HG03520 (cell line): ENCODE results near the gene CDK19.
"Not testable (repeated sequence)": the region's sequence is repeated elsewhere in the genome, so short reads cannot be mapped to it uniquely, and the experiment has no call there.

Experiments
- ATAC-seq: cut with Tn5 transposase; IDR thresholded peaks from one replicate; pipeline ENCODE4 v1.9.1; 2021; ENCODE audit warnings: mild to moderate bottlenecking, moderate library complexity; ENCODE audit not compliant: unreplicated experiment

CDK19 gene

DNA sequence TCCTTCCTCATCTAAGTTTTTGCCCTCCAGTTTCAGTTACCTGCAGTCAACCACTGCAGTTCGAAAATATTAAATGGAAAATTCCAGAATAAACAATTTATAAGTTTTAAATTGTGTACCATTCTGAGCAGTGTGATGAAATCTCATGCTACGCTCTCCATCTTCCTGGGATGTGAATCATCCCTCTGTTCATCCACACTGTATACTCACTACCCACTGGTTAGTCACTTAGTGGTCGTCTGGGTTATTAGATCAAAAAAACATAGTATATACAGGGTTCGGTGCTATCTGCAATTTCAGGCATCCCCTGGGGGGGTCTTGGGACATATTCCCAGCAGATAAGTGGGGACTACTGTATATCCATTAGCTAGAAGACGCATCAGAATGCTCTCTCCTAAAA is 186.9 kb downstream of the CDK19 start:
- ATAC-seq, result no peak

DNA sequence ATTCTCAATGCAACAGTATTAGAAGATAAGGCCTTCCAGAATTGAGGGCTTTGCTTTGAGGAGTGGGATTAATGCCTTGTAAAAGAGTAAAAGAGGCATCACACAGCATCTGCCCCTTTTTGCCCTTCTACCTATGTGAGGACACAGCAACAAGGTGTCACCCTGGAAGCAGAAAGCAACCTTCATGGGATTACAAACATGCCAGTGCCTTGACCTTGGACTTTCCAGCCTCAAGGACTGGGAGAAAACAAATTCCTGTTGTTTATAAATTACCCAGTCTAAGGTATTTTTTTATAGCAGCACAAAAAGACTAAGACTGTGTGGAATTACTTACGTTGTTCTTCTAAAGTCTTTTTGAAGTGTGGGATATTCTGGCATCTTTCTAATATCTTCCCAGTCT is 188.8 kb downstream of the CDK19 start:
- no peak for ATAC-seq

DNA sequence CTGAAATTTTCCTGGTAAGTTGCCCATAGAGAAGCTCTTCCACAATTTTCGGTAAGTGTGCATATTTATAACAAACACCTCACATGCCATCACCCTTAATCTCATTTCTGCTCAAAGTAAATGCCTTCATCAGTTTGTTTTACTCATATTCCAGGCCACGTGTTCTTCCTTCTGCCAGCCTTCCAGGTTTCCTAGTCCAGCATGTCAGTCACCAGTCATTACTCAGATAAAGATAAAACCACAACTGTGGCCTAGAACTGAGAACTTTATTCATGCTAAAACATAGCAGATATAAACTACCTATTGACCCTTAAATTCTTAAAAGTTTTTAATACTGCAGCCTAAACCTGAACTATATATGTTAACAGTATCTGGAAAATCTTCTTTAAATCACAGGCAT is 189.4 kb downstream of the CDK19 start:
- ATAC-seq, result no peak

DNA sequence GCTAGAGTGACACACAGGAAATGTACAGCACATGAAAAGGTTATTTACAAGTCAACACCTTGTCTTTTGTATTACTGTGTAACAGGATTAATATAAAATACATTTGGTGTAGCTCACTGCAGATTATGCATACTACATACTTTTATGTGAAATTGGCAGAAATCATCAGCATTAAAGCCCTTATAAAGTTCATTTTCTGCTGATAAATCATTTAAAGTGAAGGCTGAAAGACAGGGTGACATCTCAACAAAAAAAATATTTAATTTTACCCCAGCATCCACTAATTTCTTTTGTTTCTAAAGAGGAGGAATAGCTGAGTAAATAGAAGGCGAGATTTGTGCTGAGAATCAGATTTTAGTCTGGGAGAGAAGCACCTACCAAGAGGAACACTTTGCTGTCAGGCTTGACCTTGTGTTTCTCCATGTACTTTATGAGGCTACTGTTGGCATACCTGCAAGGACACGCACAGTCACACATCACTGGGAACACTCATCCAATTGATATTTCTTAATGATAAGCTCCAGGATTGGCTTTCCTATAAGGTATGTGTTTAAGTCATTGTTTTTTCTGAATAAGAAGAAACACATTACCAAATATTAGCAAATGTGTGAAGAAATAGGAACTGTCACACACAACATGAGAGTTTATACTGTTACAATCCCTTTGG is 192.2 kb downstream of the CDK19 start:
- ATAC-seq, result no peak

DNA sequence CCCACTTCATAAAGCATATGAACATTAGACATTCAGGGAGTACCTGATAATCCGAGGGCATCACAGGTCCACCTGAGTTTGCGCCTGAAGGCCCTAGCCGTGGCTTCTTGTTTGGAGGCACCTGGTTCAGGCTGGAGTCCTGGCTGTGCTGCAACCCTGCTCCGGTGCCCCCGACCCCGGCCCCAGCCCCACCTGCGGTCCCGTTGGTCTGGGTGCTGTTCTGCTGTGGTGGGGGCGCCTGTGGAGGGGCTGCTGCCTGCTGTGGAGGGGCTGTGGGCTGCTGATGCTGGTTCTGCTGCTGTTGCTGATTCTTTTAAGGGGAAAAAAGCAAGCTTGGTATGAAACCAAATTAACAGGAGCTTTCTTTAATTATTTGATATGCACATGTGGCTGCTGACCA is 194.2 kb downstream of the CDK19 start:
- ATAC-seq, result no peak

DNA sequence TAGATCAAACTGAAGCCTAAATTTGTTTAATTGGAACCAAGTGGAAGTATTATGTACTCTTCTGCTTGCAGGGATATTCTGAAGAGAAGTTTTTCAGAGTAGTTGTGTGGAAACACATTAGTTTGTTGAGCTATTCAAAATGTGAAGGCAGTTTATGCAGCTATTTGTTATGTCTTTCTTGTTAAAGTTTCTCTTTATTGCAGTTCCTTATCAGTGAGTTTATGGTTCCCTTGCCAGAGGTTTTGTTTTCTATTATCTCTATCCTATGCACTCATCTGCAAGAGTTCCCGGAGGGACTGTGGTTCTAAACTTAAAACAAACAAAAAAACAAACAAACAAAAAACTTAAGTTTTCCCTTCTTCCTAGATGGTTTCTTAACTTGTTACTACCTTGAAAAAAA is 195.2 kb downstream of the CDK19 start:
- no peak for ATAC-seq

DNA sequence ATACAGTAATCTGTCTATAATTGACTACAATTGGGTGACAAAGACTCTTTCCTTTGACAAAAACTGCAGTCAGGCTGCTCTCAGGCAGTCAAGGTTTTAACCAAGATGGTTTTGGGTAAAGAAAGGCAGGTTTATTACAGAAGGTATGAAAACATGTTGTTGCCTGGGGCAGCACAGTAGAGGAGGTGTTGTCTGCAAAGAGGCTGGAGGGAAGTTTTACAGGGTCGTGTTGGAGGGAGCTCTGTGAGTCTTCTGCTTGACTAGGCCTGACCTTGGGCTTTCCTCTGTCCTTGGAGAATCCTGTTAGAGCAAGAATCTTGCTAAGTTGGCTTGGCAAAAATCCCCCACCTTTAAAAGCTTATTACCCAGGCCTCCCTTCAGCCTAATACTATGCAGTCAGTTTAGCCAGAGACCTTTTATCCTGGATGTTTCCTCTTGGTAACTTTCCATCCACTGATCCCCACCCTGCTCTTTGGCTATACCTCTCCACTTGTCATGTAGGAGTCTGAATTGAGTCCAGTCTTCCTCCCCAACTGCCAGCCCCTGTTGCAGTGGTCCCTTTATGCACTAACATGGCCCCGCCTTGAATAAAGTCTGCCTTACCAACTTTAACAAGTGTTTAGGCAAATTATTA is 195.9 kb downstream of the CDK19 start:
- no peak for ATAC-seq

DNA sequence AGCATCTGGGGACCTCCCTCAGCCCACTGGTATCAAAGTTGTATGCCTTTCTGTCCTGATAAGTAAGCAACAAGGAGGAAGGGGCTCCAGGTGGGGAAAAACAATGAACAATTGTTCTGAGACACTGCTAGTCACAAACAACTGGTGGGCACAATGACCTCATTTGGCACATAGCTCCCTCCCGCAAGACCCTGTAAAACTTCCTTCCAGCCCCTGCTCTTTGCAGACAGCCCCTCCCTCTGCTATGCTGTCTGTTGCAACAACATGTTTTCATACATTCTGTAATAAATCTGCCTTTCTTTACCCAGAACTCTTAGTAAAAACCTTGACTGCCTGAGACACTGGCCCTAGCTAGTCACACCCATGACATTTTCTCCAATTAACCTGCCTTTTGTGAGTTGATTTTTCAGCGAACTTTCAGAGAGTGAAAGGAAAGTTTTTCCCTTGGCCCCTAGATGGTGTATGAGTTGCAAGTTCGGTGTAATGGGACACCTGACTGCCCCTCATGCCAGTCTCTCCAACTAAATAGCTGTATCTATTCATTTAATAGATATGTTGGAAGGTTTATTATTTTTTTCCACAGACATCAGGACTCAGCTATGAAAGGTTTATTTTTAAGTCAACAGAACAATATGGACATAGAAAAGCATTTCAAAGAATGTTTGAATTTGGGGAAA is 196.5 kb downstream of the CDK19 start:
- ATAC-seq, result no peak

DNA sequence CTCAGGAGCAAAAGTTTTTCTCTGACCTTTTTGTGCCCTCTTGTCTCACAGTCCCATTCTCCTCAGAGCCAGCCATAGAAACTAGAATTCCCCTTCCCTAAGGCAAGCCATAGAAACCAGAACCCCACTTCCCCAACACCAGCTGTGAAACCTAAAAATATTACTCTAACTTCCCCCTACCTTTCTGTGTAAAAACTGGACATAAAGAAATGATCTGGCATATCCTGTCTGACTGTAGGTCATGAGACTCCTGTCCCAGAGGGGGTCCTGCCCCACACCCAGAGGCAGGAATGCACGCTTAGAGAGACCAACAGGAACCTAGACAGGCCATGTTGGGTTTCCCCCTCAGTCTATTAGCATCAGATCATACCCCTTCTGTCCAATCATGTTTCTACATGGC is 198.2 kb downstream of the CDK19 start:
- ATAC-seq, result no peak

DNA sequence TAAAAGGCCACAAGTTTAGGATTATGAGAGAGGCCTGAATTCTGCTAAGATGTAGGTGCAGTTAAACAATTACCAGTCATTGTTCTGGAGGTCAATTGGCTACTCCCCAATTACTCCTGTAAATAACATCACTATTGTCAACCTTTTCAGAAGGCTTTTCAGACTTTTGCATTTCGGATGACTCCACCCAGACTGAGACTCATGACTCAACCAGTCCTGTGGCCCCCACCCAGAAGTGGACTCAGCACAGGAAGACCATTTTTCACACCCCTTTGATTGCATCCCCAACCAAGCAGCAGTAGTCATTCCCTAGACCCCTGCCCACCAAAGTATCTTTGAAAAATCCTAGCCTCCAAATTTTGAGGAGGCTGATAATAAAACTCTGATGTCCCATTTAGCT is 199.5 kb downstream of the CDK19 start:
- no peak for ATAC-seq

DNA sequence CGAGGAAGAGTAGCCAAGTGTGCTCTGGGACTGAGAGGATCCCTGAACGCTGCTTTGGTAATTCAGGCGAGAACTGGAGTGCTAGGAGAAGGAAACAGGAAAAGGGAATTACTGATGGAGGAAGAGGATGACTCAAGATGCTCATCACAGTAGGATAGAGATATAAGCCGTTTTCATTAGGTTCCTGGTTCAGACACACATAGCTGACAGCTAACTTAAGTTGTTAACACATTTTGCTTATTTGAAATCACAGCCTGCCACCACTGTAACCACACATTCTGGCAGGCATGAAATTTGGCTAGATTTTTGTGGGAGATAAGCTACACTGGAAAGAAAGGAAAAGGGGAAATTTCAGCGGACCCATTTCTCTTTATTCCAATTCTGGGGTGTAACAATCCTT is 200.7 kb downstream of the CDK19 start:
- no peak for ATAC-seq

DNA sequence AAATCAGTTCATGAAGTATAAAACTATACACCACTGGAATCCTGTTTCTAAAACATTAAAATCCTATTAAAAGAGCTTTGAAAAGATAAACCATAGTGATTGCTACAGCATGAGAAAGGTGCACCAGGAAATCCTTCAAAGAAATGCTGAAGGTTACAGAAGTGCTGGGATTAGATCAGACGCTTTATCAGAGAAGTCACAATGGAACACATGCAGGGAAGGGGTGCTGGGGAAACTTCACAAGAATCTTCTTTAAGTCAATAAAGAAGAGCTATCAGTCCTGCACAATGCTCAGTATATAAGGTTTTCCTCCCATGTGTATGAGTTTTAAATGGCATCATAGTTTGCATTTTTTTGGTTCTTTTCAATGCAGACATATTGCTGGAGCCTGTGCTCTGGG is 201.2 kb downstream of the CDK19 start:
- ATAC-seq, result no peak

DNA sequence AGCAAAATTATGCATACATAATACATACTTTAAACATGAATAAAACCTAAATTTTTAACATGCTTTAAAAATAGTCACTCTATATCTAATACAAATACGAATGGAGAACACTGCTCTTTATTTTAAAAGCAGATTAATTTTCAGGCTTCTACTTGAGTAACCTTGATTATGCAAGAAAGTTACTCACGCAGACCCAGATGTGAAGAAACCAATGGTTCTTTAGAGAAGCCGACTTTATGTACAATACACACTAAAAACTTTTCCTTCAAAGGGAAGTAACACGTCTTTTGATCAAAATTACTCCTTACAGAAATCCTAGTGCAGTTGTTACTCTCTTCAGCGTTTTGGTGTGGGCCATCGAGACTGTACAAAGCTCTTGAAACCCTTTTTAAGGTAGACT is 201.9 kb downstream of the CDK19 start:
- ATAC-seq, result no peak

DNA sequence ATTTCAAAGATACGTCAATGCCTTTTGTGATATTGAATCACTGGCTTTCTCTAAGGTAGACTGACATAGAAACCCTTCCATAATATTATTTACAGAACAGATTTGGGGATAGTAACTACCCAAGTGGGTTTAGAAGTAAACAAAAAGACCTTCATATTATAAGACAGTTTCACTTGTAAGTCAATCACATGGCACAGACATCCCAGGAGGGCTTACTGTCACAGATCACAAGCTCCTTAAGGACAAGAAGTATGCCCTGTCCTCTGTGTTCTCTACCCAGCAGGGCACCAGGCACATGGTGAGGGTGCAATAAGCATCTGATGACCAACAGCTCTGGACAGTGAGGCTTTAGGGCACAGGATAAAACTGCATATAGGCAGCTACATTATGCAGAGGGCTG is 203.0 kb downstream of the CDK19 start:
- no peak for ATAC-seq

DNA sequence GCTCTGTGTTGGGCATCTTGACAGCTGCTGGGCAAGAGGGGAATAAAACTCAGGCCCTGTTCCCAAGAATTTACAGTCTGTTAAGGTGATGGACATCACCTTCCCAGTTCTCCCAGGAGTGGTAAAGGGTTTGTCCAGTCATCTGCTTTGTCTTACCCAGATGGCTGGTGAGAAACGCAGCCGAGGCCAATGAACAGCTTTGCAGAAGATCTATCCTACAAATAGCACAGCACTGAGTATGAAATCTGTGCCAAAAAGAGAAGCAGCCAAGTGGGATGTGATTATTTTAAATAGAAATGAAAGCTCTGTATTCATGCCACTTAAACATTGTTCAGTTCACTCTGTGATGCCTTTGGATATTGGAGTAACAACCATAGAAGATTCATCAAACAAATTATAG is 206.2 kb downstream of the CDK19 start:
- no peak for ATAC-seq

DNA sequence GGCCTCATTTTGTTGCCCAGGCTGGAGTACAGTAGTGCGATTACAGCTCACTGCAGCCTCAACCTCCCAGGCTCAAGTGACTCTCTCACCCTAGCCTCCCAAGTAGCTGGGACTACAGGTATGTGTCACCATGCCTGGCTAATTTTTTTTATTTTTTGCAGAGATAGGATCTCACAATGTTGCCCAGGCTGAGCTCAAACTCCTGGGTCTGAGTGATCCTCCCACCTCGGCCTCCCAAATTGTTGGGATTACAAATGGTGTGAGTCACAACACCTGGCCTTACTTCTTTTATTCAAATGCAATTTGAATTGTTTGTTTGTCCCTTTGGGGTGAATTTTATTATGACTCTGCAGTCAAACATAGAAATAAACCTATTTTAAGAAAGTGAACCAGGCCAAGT is 207.1 kb downstream of the CDK19 start:
- ATAC-seq, result no peak

DNA sequence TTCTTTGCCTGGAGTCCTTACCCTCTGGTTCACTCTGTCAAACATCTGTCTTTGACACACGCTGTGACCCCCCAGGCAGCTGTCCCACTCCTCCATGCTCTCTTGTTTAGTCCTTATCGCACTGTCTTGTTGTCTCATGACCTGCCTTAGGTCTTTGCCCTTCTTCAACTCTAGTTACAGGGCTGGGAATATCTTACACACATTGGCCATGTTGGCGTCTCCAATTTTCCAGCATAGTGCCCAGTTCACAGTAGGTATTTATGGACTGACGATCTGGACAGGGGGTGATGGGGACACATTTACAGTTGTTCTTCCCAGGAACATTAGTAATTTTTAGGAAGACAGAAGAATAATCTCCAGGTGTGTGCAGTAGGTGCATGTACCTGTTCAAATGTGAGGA is 209.1 kb downstream of the CDK19 start:
- ATAC-seq, result no peak

DNA sequence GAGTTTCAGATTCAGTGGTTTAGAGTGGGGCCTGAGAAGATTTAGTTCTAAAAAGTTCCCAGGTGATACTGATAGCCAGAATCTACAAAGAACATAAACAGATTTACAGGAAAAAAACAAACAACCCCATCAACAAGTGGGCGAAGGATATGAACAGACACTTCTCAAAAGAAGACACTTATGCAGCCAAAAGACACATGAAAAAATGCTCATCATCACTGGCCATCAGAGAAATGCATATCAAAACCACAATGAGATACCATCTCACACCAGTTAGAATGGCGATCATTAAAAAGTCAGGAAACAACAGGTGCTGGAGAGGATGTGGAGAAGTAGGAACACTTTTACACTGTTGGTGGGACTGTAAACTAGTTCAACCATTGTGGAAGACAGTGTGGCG is 214.6 kb downstream of the CDK19 start:
- ATAC-seq, result not testable (repeated sequence)

DNA sequence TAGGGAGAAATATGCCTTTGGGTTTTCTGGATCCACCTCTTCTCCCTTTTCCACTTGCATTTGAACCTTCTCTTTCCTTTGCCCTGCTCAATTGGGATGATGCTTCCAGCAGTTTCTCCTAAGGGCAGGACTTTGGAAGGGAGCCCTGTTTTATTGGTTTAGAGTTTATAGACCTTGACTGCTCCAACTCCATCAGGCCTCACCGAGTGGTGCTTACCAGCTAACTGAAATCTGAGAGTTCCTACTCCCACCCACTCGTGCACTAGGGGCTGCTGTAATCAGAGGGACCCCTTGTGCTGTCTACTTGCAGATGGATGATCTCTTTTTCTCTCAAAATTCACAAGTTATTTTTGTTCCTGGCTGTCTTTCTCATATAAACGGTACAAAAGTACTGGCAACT is 217.5 kb downstream of the CDK19 start:
- ATAC-seq, result no peak

DNA sequence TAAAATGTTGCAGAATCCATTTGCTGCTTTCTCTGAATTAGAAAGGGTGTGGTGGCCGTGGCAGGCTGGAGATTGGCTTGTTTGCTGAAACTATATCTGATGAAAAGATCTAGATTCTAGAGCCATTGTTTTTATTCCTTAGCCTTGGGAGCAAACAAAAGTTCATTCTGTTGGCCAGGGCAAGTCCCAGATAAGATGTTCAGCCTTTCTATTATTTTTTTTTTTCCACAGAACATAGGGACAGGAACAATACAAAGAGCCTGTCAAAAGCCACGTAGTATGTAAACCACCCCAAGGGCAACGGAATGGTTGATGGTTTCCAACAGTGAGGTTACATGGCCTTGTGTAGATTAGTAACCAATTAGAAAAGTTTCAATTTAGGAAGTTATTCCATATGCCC is 218.9 kb downstream of the CDK19 start:
- no peak for ATAC-seq

DNA sequence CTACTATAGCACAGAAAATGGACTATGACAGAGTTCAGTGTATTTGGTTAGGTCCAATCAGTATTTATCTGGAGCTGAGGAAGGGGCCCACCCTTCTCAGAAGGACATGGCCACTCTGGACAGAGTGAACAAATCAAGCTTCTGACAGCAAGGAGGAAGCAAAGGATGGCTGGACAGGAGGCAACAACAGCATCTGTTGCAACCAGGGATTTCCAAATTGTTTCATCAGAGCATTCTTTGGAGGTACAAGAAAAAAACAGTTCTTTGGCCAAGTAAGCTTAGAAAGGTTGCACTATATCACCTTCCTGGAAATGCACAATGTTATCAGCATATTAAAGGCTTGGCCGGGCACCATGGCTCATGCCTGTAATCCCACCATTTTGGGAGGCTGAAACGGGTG is 220.2 kb downstream of the CDK19 start:
- no peak for ATAC-seq

DNA sequence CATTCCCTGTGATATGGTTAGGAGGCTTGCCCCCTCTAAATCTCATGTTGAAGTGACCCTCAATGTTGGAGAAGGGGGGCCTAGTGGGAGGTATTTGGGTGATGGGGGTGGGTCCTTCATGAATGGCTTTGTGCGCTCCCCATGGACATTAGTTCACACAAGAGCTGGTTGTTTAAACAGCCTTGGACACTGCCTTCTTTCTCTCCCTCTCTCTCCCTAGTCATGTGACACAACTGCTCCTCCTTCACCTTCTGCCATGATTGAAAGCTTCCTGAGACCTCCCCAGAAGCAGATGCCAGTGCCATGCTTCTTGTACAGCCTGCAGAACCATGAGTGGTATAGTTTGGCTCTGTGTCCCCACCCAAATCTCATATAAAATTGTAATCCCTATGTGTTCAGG is 221.6 kb downstream of the CDK19 start:
- no peak for ATAC-seq

DNA sequence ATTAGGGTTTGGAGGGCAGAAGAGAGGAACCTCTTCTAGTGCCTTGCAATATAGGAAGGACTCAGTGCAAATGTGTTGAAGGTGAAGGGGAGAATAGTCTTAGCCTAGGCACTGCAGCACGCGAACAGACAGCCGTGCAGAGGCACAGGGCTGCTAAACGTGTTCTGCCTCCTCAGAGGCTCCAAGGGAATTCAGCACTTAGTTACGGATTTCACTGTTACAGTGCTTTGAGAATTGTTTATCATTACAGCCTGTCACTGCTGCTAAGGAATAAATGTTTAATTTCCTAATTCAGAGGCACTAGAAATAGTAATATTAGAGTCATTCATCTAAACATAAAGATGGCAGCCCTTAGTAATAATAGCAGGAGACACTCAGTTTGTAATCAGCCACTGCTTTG is 222.5 kb downstream of the CDK19 start:
- ATAC-seq, result no peak
